Fibroblast of skin of right quadriceps (primary cell): Measurements from ENCODE around the gene IRF5.
"Not testable (repeated sequence)": the region's sequence is repeated elsewhere in the genome, so short reads cannot be mapped to it uniquely, and the experiment has no call there.

Experiments used
- DNase-seq: peaks from one replicate; pipeline ENCODE4 v3.0.0-alpha.2; 2013

The IRF5 gene

DNA sequence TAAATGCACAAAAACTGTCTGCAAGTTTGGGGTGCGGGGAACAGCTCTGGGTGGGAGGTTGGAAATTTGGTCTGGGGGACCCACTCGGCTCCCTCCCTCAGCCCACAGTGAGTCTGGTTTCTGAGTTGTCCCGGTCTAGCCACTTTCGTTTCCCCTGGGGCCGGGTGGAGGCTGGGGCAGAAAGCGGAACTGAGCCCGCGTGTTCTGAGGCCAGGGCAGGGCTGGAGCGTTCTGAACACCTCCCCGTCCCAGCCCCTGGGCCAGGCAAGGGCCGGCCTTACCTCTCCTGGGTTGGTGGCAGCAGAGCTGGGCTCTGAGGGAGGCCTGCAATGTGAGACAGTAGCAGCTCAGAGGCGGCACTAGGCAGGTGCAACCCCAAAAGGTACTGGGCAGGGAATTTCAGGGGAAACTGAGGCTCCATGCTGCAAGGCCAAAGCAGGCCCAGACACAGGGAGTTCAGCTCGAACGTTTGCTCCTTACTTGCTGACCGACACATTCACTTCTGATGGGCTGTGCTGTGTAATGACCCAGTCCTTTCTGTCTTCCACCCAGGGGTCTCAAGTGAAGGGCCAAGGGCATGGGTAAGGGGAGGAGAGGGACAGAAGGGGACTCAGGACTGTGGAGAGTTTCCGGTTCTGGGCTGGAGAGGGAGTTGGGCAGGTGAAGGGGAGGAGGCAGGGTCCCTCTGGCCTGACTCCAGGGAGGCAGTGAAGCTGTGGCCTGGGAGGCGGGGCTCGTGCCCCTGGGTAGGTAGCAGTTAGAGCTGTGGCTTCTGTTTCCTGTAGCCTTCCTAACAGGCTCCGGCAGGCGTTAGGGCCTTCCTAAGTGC is 3.0 kb downstream of the IRF5 start:
- DNase-seq, result no peak

DNA sequence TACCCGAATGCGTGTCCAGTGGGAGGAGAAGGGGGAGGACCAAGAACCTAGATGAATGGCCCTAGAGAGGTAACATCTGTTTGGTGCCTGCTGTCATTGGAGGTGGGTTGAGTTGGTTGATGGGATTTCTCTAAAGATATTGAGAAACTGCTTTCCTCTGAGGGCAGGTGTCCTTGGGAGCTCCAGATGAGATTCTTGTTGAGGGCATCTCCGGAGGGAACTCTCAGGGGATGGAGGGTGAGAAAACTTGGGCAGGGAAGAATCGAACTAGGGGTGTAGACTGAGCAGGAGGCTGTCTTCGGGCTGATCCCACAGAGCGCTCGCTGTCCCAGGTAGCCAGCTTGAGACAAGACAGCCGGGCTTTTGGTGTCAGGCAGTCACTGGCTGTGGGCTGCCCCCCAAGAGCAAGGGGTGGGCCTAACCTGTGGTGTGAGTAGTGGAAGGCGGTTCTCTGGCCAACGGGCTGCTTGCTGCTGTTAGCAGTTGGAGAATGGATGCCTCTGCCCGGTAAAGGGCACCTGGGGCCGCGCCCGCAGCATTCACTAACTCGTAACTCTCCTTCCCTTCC is 3.7 kb downstream of the IRF5 start:
- no peak for DNase-seq

DNA sequence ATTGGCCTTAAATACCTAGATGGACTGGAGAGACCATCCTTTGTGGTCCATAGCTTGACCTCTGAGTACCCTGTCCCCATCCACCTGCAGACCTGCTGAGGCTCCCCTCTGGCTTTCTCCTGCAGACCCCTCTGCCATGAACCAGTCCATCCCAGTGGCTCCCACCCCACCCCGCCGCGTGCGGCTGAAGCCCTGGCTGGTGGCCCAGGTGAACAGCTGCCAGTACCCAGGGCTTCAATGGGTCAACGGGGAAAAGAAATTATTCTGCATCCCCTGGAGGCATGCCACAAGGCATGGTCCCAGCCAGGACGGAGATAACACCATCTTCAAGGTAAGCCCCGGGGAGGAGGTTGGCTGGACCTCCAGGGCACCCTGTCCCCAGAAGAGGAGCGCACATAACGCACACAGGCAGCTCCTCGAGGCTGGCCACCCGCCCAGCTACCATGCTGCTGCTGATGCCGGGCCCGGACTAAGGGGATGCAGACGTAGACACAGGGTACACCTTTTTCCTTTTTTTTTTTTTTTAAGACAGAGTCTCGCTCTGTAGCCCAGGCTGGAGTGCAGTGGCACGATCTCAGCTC is 4.3 kb downstream of the IRF5 start:
- DNase-seq, result no peak

GRCh38 chr7:128943251-128943650 is 5.5 kb downstream of the IRF5 start:
- not testable (repeated sequence) for DNase-seq

DNA sequence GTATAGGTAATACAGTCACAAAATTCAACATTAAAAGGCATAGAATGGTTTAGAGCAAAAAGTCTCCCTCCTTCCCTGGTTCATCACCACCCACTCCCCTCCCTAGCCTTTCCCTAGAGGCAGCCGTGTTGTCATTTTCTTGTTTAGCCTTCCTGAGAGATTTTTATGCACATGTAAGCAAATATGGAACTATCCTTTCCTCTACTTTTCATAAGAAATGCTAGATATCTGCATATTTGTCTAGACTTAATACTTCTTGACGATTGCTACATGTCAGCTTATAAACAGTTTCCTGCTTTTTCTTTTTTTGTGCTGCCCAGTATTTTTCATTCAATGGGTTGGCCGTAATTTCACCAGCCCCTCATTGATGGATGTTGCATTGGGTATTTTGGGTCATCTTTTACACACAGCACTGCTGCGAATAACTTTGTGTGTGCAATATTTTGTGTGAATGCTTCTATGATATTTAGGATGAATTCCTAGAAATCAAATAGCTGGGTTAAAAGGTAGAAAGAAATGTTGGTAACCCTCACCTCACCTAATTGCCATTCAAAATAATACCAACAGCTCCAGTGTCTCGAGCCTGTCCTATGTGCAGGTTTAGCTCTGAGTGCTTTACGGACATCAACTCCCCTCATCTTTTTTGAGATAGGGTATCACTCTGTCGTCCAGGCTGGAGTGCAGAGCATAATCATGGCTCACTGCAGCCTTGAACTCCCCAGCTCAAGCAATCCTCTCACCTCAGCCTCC is 6.9 kb downstream of the IRF5 start:
- no peak for DNase-seq

- no peak for DNase-seq
These were observed 8.1 kb downstream of the IRF5 start for GRCh38 chr7:128945668-128946366.

GRCh38 chr7:128946936-128947830 is 9.5 kb downstream of the IRF5 start:
- DNase-seq, result no peak

DNA sequence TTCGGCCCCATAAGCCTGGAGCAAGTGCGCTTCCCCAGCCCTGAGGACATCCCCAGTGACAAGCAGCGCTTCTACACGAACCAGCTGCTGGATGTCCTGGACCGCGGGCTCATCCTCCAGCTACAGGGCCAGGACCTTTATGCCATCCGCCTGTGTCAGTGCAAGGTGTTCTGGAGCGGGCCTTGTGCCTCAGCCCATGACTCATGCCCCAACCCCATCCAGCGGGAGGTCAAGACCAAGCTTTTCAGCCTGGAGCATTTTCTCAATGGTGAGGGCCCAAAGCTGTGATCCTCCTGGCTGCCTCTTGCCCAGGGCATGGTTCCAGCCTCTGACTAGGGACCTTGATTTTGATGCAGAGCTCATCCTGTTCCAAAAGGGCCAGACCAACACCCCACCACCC is 10.1 kb downstream of the IRF5 start:
- no peak for DNase-seq

DNA sequence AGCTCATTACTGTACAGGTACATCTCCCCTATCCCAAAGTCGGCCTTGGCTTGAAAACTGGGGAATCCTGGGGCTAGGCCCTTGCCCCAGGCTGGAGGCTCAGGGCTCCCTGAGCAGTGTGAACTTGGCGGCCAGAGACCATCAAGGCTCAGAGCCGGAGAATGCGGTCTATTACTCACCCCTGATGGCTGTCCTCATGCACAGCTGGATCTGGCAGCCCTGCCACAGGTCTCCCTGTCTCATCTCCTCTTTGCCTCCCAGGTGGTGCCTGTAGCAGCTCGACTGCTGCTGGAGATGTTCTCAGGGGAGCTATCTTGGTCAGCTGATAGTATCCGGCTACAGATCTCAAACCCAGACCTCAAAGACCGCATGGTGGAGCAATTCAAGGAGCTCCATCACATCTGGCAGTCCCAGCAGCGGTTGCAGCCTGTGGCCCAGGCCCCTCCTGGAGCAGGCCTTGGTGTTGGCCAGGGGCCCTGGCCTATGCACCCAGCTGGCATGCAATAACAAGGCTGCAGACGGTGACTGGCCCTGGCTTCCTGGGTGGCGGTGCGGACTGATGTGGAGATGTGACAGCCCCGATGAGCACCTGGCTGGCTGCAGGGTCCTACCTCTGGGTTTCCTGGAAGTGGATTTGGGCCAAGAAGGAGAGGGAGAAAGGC is 10.7 kb downstream of the IRF5 start:
- DNase-seq, result no peak

- DNase-seq, result no peak
These were observed 11.4 kb downstream of the IRF5 start for GRCh38 chr7:128948976-128949760.

DNA sequence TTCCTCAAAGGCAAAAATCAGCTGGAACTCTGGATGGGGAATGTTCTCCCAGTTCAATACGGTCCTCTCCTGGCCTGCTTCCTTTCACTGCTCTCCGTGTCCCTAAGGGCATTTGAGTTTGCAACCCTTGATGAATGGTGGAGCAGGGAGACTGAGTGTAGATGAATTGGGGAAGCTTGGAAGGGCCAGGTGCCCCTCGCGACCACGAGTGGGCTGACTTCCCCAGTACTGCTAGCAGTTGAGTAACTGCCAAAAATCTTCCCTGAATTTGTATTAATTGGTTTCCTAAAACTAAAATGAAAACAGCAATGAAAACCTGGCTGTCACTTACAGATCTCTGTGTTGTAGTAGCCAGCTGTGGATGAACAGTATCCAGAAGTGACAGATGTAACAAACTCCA is 13.6 kb downstream of the IRF5 start:
- no peak for DNase-seq

GRCh38 chr7:128954150-128954549 is 16.4 kb downstream of the IRF5 start:
- DNase-seq, result no peak

GRCh38 chr7:128954830-128955802 is 17.4 kb downstream of the IRF5 start:
- DNase-seq, result peak; percentile 47

DNA sequence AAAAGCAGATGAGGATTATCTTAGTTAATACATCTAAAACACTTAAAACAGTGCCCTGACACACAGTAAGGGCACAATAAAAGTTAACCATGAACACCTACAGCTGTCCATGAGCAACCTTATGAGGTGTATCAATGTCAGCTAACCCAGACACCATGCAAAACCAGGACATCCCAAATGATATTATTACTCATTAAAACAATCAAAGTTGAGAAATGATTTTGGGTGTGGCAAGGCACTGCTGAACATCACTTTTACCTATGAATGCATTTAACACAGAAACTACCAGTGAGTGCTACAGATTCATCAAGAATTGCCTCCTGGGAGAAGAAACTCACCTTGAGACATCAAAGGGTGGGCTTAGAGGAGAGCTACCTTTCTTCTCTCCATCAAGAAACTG is 18.3 kb downstream of the IRF5 start:
- DNase-seq, result no peak

DNA sequence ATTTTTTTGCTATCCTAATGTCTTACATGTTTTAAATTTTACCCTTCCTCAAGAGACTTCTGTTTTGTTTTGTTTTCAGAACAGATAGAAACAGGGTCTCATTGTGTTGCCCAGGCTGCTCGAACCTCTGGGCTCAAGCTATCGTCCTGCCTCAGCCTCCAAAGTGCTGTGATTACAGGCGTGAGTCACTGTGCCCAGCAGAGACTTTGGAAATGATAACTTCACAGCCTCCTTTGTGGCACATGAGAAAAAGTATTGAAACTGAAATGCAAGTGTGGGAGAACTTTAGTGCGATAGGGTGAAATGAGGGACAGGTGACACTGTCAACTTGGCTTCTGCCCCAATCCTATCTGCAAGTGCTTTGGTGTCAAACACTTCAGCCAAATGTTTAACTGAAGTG is 21.6 kb downstream of the IRF5 start:
- DNase-seq, result no peak

DNA sequence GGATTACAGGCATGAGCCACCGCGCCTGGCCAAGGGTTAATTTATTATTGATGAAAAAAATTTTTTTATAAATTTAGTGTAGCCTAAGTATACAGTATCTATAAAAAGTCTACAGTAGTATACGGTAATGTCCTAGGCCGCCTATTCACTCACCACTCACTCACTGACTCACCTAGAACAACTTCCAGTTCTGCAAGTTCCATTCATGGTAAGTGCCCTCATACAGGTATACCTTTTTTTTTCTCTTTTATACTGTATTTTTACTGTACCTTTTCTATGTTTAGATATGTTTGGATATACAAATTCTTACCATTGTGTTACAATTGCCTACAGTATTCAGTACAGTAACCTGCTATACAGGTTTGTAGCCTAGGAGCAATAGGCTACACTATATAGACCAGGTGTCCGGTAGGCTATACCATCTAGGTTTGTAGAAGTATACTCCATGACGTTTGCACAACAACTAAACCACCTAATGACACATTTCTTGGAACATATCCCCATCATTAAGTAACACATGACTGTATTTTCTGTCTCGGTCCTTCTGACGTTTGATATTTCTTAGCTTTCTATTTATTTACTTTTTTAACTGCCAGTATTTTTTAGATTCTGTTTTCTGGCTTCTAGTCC is 23.4 kb downstream of the IRF5 start:
- no peak for DNase-seq

- no peak for DNase-seq
These were observed 25.2 kb downstream of the IRF5 start for GRCh38 chr7:128962899-128963298.

GRCh38 chr7:128963327-128963757 is 25.6 kb downstream of the IRF5 start:
- DNase-seq, result no peak

- DNase-seq, result no peak
These were observed 30.9 kb downstream of the IRF5 start for GRCh38 chr7:128968624-128969023.
